GM23338 (cell line): ENCODE results near the gene MAP1LC3B2. TPM values are rescaled to one million over a fixed set of nuclear protein-coding genes. Genes with fewer than 3 reads are reported as not detected.

Experiments used
- ATAC-seq: fragments of 200-7000 bp; cut with Tn5 transposase; 3 replicates; pipeline ENCODE4 v1.9.1; 2020
- DNase-seq: peaks from one replicate; pipeline ENCODE4 v3.0.0-alpha.2; 2015; ENCODE audit warnings: low spot score
- H2AFZ ChIP-seq: fragments of 200-600 bp; sonication (generic); 2 replicates; pipeline ENCODE4 v1.8.0; 2016; ENCODE audit warnings: antibody characterized with exemption, mild to moderate bottlenecking, moderate library complexity
- H3F3A ChIP-seq: fragments of 200-600 bp; sonication (generic); replicated peaks from 2 replicates; pipeline ENCODE4 v1.8.0; 2017; ENCODE audit warnings: antibody characterized with exemption, mixed run types, low read depth
- H3K27ac ChIP-seq: fragments of 200-600 bp; sonication (generic); 2 replicates; pipeline ENCODE4 v1.6.1; 2016; ENCODE audit warnings: low read depth
- H3K27me3 ChIP-seq: fragments of 200-600 bp; sonication (generic); 2 replicates; pipeline ENCODE4 v1.8.0; 2016; ENCODE audit warnings: mild to moderate bottlenecking, mixed run types, moderate library complexity; ENCODE audit not compliant: insufficient read depth
- H3K36me3 ChIP-seq: fragments of 200-600 bp; sonication (generic); 2 replicates; pipeline ENCODE4 v1.8.0; 2016; ENCODE audit warnings: mild to moderate bottlenecking; ENCODE audit not compliant: insufficient read depth
- H3K4me1 ChIP-seq: fragments of 200-600 bp; sonication (generic); 2 replicates; pipeline ENCODE4 v1.8.0; 2016; ENCODE audit warnings: mild to moderate bottlenecking, moderate library complexity; ENCODE audit not compliant: insufficient read depth
- H3K4me2 ChIP-seq: fragments of 200-600 bp; sonication (generic); 2 replicates; pipeline ENCODE4 v1.7.1; 2017; ENCODE audit warnings: mixed run types
- H3K4me3 ChIP-seq: fragments of 200-600 bp; sonication (generic); 2 replicates; pipeline ENCODE4 v1.6.1; 2016; ENCODE audit warnings: mixed run types
- H3K79me2 ChIP-seq: fragments of 200-600 bp; sonication (generic); replicated peaks from 2 replicates; pipeline ENCODE4 v1.8.0; 2017; ENCODE audit warnings: mild to moderate bottlenecking; ENCODE audit not compliant: insufficient read depth
- H3K9me2 ChIP-seq: fragments of 200-600 bp; sonication (generic); 2 replicates; pipeline ENCODE4 v1.8.0; 2017; ENCODE audit not compliant: insufficient read depth
- H4K20me1 ChIP-seq: fragments of 200-600 bp; sonication (generic); replicated peaks from 2 replicates; pipeline ENCODE4 v1.8.0; 2017; ENCODE audit warnings: mild to moderate bottlenecking; ENCODE audit not compliant: insufficient read depth
- H3K27ac Mint-ChIP-seq: 2 replicates; pipeline ENCODE4 v1.8.0; 2020; ENCODE audit warnings: inconsistent platforms, mild to moderate bottlenecking, moderate library complexity, mixed read lengths
- H3K27me3 Mint-ChIP-seq: 3 replicates; pipeline ENCODE4 v1.8.0; 2022; ENCODE audit warnings: low read depth, mild to moderate bottlenecking, moderate library complexity, mixed read lengths, inconsistent platforms; ENCODE audit not compliant: insufficient read depth, poor library complexity
- H3K36me3 Mint-ChIP-seq: 3 replicates; pipeline ENCODE4 v1.8.0; 2021; ENCODE audit warnings: low read depth, mild to moderate bottlenecking, inconsistent platforms, moderate library complexity, mixed read lengths
- H3K4me1 Mint-ChIP-seq: 3 replicates; pipeline ENCODE4 v1.8.0; 2020; ENCODE audit warnings: mild to moderate bottlenecking, inconsistent platforms, mixed read lengths
- H3K4me3 Mint-ChIP-seq: 3 replicates; pipeline ENCODE4 v1.8.0; 2021; ENCODE audit warnings: moderate library complexity, mild to moderate bottlenecking, inconsistent platforms, mixed read lengths
- H3K9me3 Mint-ChIP-seq: 3 replicates; pipeline ENCODE4 v1.8.0; 2020; ENCODE audit warnings: moderate library complexity, mild to moderate bottlenecking, inconsistent platforms, mixed read lengths
- CTCF ChIP-seq, 2 experiments: fragments of 200-600 bp in 1 of 2; sonication (generic) in 1 of 2; conservative IDR thresholded peaks; 2 replicates each; pipeline versions ENCODE4 v1.5.1 to v1.6.1; 2016 to 2017; ENCODE audit warnings: antibody characterized with exemption in 2 of 2, low read depth in 2 of 2, mild to moderate bottlenecking in 2 of 2, moderate library complexity in 1 of 2
- ETS1 ChIP-seq: IDR thresholded peaks from 2 replicates; pipeline ENCODE4 v1.6.1; 2016; ENCODE audit warnings: antibody characterized with exemption
- EZH2 ChIP-seq: fragments of 200-600 bp; sonication (generic); IDR thresholded peaks from one replicate; pipeline ENCODE4 v1.8.0; 2017; ENCODE audit warnings: antibody characterized with exemption, mild to moderate bottlenecking, low read depth; ENCODE audit not compliant: unreplicated experiment
- JUNB ChIP-seq: IDR thresholded peaks from one replicate; pipeline ENCODE4 v1.6.1; 2016; ENCODE audit warnings: antibody characterized with exemption; ENCODE audit not compliant: unreplicated experiment
- POLR2AphosphoS5 ChIP-seq: IDR thresholded peaks from 2 replicates; pipeline ENCODE4 v1.6.1; 2016; ENCODE audit warnings: antibody characterized with exemption, low read depth
- REST ChIP-seq: IDR thresholded peaks from one replicate; pipeline ENCODE4 v1.6.1; 2018; ENCODE audit warnings: antibody characterized with exemption; ENCODE audit not compliant: unreplicated experiment
- STAT1 ChIP-seq: IDR thresholded peaks from one replicate; pipeline ENCODE4 v1.6.1; 2016; ENCODE audit warnings: antibody characterized with exemption; ENCODE audit not compliant: unreplicated experiment
- ZNF114 ChIP-seq: fragments of 250-450 bp; sonication (Bioruptor Pico); IDR thresholded peaks from 2 replicates; pipeline ENCODE4 v1.5.0; 2020; ENCODE audit warnings: mild to moderate bottlenecking, moderate library complexity
- ZNF331 ChIP-seq: fragments of 250-450 bp; sonication (Bioruptor Pico); IDR thresholded peaks from 2 replicates; pipeline ENCODE4 v1.5.0; 2020; ENCODE audit warnings: low read depth, mild to moderate bottlenecking, moderate library complexity
- polyA plus RNA-seq: library from polyadenylated mRNA; unstranded; fragments of >200 nt; fragmentation: Nextera tagmentation; extraction: Ambion mirVana; gene quantifications from 2 replicates; pipeline ENCODE4 v1.2.1, GENCODE V29; 2016
- total RNA-seq: library from RNA; depleted of rRNA; stranded (reverse); fragments of >200 nt; shearing (Covaris generic); gene quantifications from 2 replicates; pipeline ENCODE4 v1.2.3, GENCODE V29; 2014

The MAP1LC3B2 gene
- total and polyA plus RNA-seq, 2 experiments from 2014 or later: 1.3 to 6.7 TPM

- no peak for TF ChIP-seq CTCF (conservative IDR thresholded peaks at IDR 0.05; ENCODE audit: low read depth in 2 of 2)
- no peak for TF ChIP-seq ZNF114 (CRISPR knock-in tag)
- no peak for TF ChIP-seq ZNF331
- no peak for TF ChIP-seq ETS1
- TF ChIP-seq EZH2: no peak
- no peak for TF ChIP-seq STAT1
- TF ChIP-seq JUNB: no peak
- TF ChIP-seq POLR2AphosphoS5: no peak
Measured at GRCh38 chr12:116591855-116592637, 32.9 kb downstream of the MAP1LC3B2 start (continued).

- H3K9me3 Mint-ChIP-seq: no peaks in the 10 kb centered on the region; the same call in 1 of the 3 replicates
- no peak overlapping the region for H3K27ac ChIP-seq
- ATAC-seq: no peak
Measured at GRCh38 chr12:116592731-116593130, 33.5 kb downstream of the MAP1LC3B2 start.

More at GRCh38 chr12:116592731-116593130, 33.5 kb downstream of the MAP1LC3B2 start:
- no peaks in the 10 kb centered on the region for H3K79me2 ChIP-seq
- H3K9me2 ChIP-seq: peaks cover 9% of the 10 kb centered on the region
- H3K36me3 Mint-ChIP-seq: no peaks in the 10 kb centered on the region
- no peak for DNase-seq
- 0 out of 2 replicates have a peak overlapping the region, but pooled peaks have one; percentile 72 for H2AFZ ChIP-seq
- H3K4me1 ChIP-seq: no peaks in the 10 kb centered on the region
- H3K27me3 ChIP-seq: no peaks in the 10 kb centered on the region
- H3K4me3 Mint-ChIP-seq: no peak overlapping the region
- no peaks in the 10 kb centered on the region for H4K20me1 ChIP-seq
- H3K36me3 ChIP-seq: no peaks in the 10 kb centered on the region
- no peak overlapping the region for H3K27ac Mint-ChIP-seq
- H3K4me3 ChIP-seq: no peak overlapping the region
- H3K4me1 Mint-ChIP-seq: no peaks in the 10 kb centered on the region; the same call in 2 of the 3 replicates
- H3K4me2 ChIP-seq: no peak overlapping the region
- no peaks in the 10 kb centered on the region for H3F3A ChIP-seq
- TF ChIP-seq EZH2 (no peak), REST (no peak), JUNB (no peak), CTCF (conservative IDR thresholded peaks at IDR 0.05; ENCODE audit: low read depth in 2 of 2) (no peak)
- peaks cover 5% of the 10 kb centered on the region for H3K27me3 Mint-ChIP-seq
